Astrocyte (in vitro differentiated cells and primary cell): ENCODE measurements around the gene CNNM2. TPM values are rescaled to one million over a fixed set of nuclear protein-coding genes. Genes with fewer than 3 reads are reported as not detected.

Experiments used
- DNase-seq: peaks from one replicate; pipeline ENCODE4 v3.0.0-alpha.2; 2010; ENCODE audit warnings: low read depth
- FAIRE-seq: peaks from 2 replicates; lab custom pipeline; 2011; peaks lifted over from hg19 to GRCh38; lab: Jason Lieb, UNC
- H2AFZ ChIP-seq: 2 replicates; pipeline ENCODE4 v1.6.0; 2012; ENCODE audit warnings: low read depth, low read length, inconsistent platforms
- H3K27ac ChIP-seq: 2 replicates; pipeline ENCODE4 v1.5.1; 2011; ENCODE audit warnings: low read depth, low read length, inconsistent platforms
- H3K27me3 ChIP-seq: 2 replicates; pipeline ENCODE4 v1.6.0; 2011; ENCODE audit warnings: low read length, inconsistent platforms; ENCODE audit not compliant: insufficient read depth
- H3K36me3 ChIP-seq: 2 replicates; pipeline ENCODE4 v1.5.1; 2011; ENCODE audit warnings: low read length, inconsistent platforms; ENCODE audit not compliant: insufficient read depth
- H3K4me1 ChIP-seq: 2 replicates; pipeline ENCODE4 v1.5.1; 2011; ENCODE audit warnings: low read length, inconsistent platforms; ENCODE audit not compliant: insufficient read depth
- H3K4me2 ChIP-seq: 2 replicates; pipeline ENCODE4 v1.6.0; 2012; ENCODE audit warnings: low read length, inconsistent platforms
- H3K4me3 ChIP-seq: 2 replicates; pipeline ENCODE4 v1.5.1; 2011; ENCODE audit warnings: low read depth, mild to moderate bottlenecking, low read length, inconsistent platforms; ENCODE audit not compliant: insufficient read depth
- H3K79me2 ChIP-seq: 2 replicates; pipeline ENCODE4 v1.6.0; 2012; ENCODE audit warnings: mild to moderate bottlenecking, low read length, inconsistent platforms; ENCODE audit not compliant: insufficient read depth
- H3K9ac ChIP-seq: 2 replicates; pipeline ENCODE4 v1.6.0; 2012; ENCODE audit warnings: mild to moderate bottlenecking, low read length, inconsistent platforms
- H3K9me3 ChIP-seq: 2 replicates; pipeline ENCODE4 v1.5.1; 2012; ENCODE audit warnings: low read depth, mild to moderate bottlenecking, low read length, inconsistent platforms; ENCODE audit not compliant: insufficient read depth
- H4K20me1 ChIP-seq: 2 replicates; pipeline ENCODE4 v1.6.0; 2012; ENCODE audit warnings: low read length, inconsistent platforms; ENCODE audit not compliant: insufficient read depth
- H3K27ac Mint-ChIP-seq: one replicate; pipeline ENCODE4 v1.8.0; 2021; ENCODE audit warnings: mild to moderate bottlenecking, mixed read lengths; ENCODE audit not compliant: unreplicated experiment
- H3K27me3 Mint-ChIP-seq: one replicate; pipeline ENCODE4 v1.8.0; 2021; ENCODE audit warnings: low read depth, mixed read lengths; ENCODE audit not compliant: unreplicated experiment
- H3K36me3 Mint-ChIP-seq: one replicate; pipeline ENCODE4 v1.8.0; 2021; ENCODE audit warnings: low read depth, mixed read lengths; ENCODE audit not compliant: unreplicated experiment
- H3K4me1 Mint-ChIP-seq: one replicate; pipeline ENCODE4 v1.8.0; 2021; ENCODE audit warnings: low read depth, mixed read lengths; ENCODE audit not compliant: unreplicated experiment
- H3K4me3 Mint-ChIP-seq: one replicate; pipeline ENCODE4 v1.8.0; 2021; ENCODE audit warnings: mild to moderate bottlenecking, moderate library complexity, mixed read lengths; ENCODE audit not compliant: unreplicated experiment
- H3K9me3 Mint-ChIP-seq: one replicate; pipeline ENCODE4 v1.8.0; 2021; ENCODE audit warnings: mild to moderate bottlenecking, mixed read lengths; ENCODE audit not compliant: unreplicated experiment
- EZH2 ChIP-seq: IDR thresholded peaks from 2 replicates; pipeline ENCODE4 v1.6.1; 2012; ENCODE audit warnings: mild to moderate bottlenecking, low read length, inconsistent platforms; ENCODE audit not compliant: insufficient read depth
- total RNA-seq: library from RNA; stranded (reverse); gene quantifications from 2 replicates; pipeline ENCODE4 v1.2.1, GENCODE V29; 2021
- TF ChIP-seq, protein P1 (sequence below): IDR thresholded peaks from 2 replicates; pipeline ENCODE4 v1.5.1; 2011; ENCODE audit warnings: low read depth, mild to moderate bottlenecking, inconsistent platforms, low read length, moderate library complexity; ENCODE audit not compliant: insufficient read depth

The CNNM2 gene
- total RNA-seq, 1 donor from 2014 or later: 9.9 TPM

DNA sequence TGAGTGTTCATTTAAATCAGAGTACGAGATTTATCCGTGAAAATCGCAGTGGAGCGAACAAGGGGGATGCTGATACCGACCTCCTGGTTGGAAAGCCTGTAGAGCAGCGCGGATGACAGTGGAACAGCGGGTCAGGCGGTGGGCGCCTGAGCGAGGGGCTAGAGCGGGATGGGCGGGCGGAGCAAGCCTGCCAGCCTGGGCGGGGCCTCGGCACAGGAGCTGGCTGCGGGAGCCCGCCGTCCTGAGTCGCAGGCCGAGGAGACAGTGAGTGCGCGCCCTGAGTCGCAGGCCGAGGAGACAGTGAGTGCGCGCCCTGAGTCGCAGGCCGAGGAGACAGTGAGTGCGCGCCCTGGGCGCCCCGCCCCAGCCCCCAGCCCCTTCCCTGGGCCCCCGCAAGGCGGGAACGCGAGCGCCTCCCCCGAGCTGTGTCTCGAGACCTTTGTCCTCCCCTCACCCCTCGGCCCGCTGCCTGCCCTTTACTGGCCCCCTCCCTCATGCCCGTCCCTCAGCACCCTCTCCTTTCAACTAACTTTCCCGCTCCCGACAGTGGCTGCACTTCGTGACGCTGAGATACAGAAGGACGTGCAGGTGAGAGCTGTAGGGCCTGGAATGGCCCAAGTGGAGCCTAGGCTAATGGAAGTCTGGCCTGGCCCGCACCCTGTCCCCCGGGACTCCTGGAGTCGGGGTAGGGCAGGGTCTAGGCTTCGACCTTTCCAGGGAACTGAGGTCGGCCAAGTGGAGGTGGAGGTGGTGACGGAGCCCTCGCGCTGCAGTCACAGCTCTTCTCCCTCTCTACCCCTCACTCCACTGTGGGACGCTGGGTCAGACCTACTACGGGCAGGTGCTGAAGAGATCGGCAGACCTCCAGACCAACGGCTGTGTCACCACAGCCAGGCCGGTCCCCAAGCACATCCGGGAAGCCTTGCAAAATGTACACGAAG, 48.6 kb upstream of the CNNM2 start, which contains the start of gene AS3MT:
Gene AS3MT (plus strand): TSS at position 213 of the 941 bp plus-strand sequence. CDS start 123 bp downstream, at position 336.
- DNase-seq (no peak), FAIRE-seq (no peak)
- peaks cover 5% of the 10 kb centered on the region for H3K36me3 Mint-ChIP-seq
- H3K36me3 ChIP-seq: no peaks in the 10 kb centered on the region
- H3K4me1 Mint-ChIP-seq: peaks cover 2% of the 10 kb centered on the region
- no peak within 1 kb of the TSS for H3K27ac ChIP-seq
- peak within 1 kb of the TSS; percentile 83 for H3K27ac Mint-ChIP-seq
- H3K79me2 ChIP-seq: no peaks in the 10 kb centered on the region
- peak within 1 kb of the TSS; percentile 62 for H3K9ac ChIP-seq
- no peaks in the 10 kb centered on the region for H3K9me3 Mint-ChIP-seq
- H3K27me3 Mint-ChIP-seq: peaks cover 12% of the 10 kb centered on the region
- H3K4me2 ChIP-seq: peak within 1 kb of the TSS; percentile 88
- peak within 1 kb of the TSS; percentile 54 for H3K4me3 ChIP-seq
- no peaks in the 10 kb centered on the region for H3K27me3 ChIP-seq
- H3K4me1 ChIP-seq: peaks cover 6% of the 10 kb centered on the region
- peak within 1 kb of the TSS; percentile 82 for H3K4me3 Mint-ChIP-seq
- TF ChIP-seq, protein P1, sequence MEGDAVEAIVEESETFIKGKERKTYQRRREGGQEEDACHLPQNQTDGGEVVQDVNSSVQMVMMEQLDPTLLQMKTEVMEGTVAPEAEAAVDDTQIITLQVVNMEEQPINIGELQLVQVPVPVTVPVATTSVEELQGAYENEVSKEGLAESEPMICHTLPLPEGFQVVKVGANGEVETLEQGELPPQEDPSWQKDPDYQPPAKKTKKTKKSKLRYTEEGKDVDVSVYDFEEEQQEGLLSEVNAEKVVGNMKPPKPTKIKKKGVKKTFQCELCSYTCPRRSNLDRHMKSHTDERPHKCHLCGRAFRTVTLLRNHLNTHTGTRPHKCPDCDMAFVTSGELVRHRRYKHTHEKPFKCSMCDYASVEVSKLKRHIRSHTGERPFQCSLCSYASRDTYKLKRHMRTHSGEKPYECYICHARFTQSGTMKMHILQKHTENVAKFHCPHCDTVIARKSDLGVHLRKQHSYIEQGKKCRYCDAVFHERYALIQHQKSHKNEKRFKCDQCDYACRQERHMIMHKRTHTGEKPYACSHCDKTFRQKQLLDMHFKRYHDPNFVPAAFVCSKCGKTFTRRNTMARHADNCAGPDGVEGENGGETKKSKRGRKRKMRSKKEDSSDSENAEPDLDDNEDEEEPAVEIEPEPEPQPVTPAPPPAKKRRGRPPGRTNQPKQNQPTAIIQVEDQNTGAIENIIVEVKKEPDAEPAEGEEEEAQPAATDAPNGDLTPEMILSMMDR: no peak
- TF ChIP-seq EZH2: peak; percentile 52
- H3K9me3 ChIP-seq: no peaks in the 10 kb centered on the region
- no peaks in the 10 kb centered on the region for H4K20me1 ChIP-seq
- H2AFZ ChIP-seq: peak within 1 kb of the TSS; percentile 76

DNA sequence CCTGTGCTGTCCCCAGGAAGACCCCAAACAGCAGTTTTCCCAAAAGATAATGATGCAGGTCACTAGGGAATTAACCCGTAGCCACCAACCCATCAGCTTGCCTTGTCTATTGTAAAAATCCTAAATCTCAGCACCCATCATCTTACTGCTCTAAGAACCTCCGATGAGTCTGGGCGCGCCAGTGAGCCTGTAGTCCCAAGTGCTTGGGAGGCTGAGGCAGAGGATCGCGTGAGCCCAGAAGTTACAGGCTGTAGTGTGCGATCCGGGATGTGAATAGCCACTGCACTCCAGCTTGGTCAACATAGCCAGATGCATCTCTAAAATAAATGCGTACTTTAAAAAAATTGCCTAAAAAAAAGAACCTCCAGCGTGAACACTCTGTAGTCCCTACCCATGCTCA, 47.9 kb upstream of the CNNM2 start:
- no peak overlapping the region for H3K9ac ChIP-seq
- TF ChIP-seq, protein P1: no peak
- no peak for TF ChIP-seq EZH2
- H3K4me3 ChIP-seq: no peak overlapping the region
- H3K4me1 Mint-ChIP-seq: peaks cover 2% of the 10 kb centered on the region
- H3K9me3 Mint-ChIP-seq: no peaks in the 10 kb centered on the region
- H2AFZ ChIP-seq: no peak overlapping the region
- FAIRE-seq: no peak
- H3K27ac ChIP-seq: no peak overlapping the region
- peaks cover 6% of the 10 kb centered on the region for H3K4me1 ChIP-seq
- no peaks in the 10 kb centered on the region for H3K27me3 ChIP-seq
- peak overlapping the region; percentile 88 for H3K4me2 ChIP-seq
- no peaks in the 10 kb centered on the region for H4K20me1 ChIP-seq
- peaks cover 5% of the 10 kb centered on the region for H3K36me3 Mint-ChIP-seq
- H3K27me3 Mint-ChIP-seq: peaks cover 12% of the 10 kb centered on the region
- no peak overlapping the region for H3K27ac Mint-ChIP-seq
- H3K79me2 ChIP-seq: no peaks in the 10 kb centered on the region
- no peaks in the 10 kb centered on the region for H3K36me3 ChIP-seq
- H3K4me3 Mint-ChIP-seq: peak overlapping the region; percentile 82
- DNase-seq: no peak
- H3K9me3 ChIP-seq: no peaks in the 10 kb centered on the region

DNA sequence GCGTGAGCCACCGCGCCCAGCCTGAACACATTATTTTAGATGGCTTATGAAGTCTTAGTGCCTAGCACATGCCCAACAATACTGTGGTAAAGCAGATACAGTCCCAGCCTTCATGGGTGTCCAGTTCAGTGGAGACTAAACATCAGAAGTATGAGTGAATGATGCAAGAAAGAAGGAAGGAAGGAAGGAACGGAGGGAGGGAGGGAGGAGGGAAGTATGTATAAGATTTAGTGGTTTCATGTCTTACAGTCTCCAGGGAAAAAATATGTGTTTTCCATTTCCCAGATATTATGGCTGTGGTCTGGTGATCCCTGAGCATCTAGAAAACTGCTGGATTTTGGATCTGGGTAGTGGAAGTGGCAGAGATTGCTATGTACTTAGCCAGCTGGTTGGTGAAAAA, 45.9 kb upstream of the CNNM2 start:
- Histone ChIP-seq H2AFZ (no peak overlapping the region), H4K20me1 (no peaks in the 10 kb centered on the region), H3K36me3 (no peaks in the 10 kb centered on the region), H3K27me3 (no peaks in the 10 kb centered on the region), H3K9ac (no peak overlapping the region), H3K4me3 (no peak overlapping the region), H3K4me2 (no peak overlapping the region), H3K9me3 (no peaks in the 10 kb centered on the region), H3K27ac (no peak overlapping the region), H3K79me2 (no peaks in the 10 kb centered on the region), H3K4me1 (peaks cover 6% of the 10 kb centered on the region)
- DNase-seq (no peak), FAIRE-seq (no peak)
- no peaks in the 10 kb centered on the region for H3K9me3 Mint-ChIP-seq
- H3K36me3 Mint-ChIP-seq: peaks cover 5% of the 10 kb centered on the region
- peaks cover 12% of the 10 kb centered on the region for H3K27me3 Mint-ChIP-seq
- TF ChIP-seq, protein P1: no peak
- H3K4me3 Mint-ChIP-seq: no peak overlapping the region
- no peak overlapping the region for H3K27ac Mint-ChIP-seq
- H3K4me1 Mint-ChIP-seq: peaks cover 2% of the 10 kb centered on the region
